CD4-positive, alpha-beta memory T cell (primary cell): Measurements from ENCODE around the gene NRSN2. TPM values are rescaled to one million over a fixed set of nuclear protein-coding genes. Genes with fewer than 3 reads are reported as not detected.

Source experiments
- CTCF ChIA-PET: fragments of 350-600 bp; sonication (Branson Sonifier 250); formaldehyde crosslinking; loops from one replicate; lab custom pipeline; 2021; ENCODE audit warnings: inconsistent platforms; ENCODE audit not compliant: partially characterized antibody; lab: Charles Lee
- POLR2A ChIA-PET: fragments of 350-600 bp; sonication (Branson Sonifier 250); formaldehyde crosslinking; loops from one replicate; lab custom pipeline; 2021; ENCODE audit not compliant: partially characterized antibody; lab: Charles Lee
- DNase-seq, 5 donors: peaks; one replicate each; pipeline versions ENCODE4 v3.0.0 to v3.0.0-alpha.2; 2020 to 2022; ENCODE audit warnings: mixed read lengths in 1 of 5
- H3K27ac ChIP-seq: one replicate; pipeline ENCODE4 v1.7.0; 2013; ENCODE audit warnings: low read depth, low read length
- H3K27me3 ChIP-seq: 2 replicates; pipeline ENCODE4 v1.7.0; 2013; ENCODE audit warnings: mild to moderate bottlenecking, low read length, moderate library complexity; ENCODE audit not compliant: insufficient read depth
- H3K36me3 ChIP-seq: 2 replicates; pipeline ENCODE4 v1.7.0; 2013; ENCODE audit warnings: mild to moderate bottlenecking, low read length, moderate library complexity; ENCODE audit not compliant: insufficient read depth
- H3K4me1 ChIP-seq: 2 replicates; pipeline ENCODE4 v1.7.0; 2013; ENCODE audit warnings: mild to moderate bottlenecking, low read length, moderate library complexity; ENCODE audit not compliant: insufficient read depth
- H3K4me3 ChIP-seq, 2 donors: one replicate each; pipeline ENCODE4 v1.7.0; 2013; ENCODE audit warnings: low read length in 2 of 2, mild to moderate bottlenecking in 1 of 2
- H3K9me3 ChIP-seq, 2 donors: one replicate each; pipeline ENCODE4 v1.7.0; 2013; ENCODE audit warnings: low read length in 2 of 2, control low read depth in 1 of 2; ENCODE audit not compliant: control insufficient read depth in 1 of 2
- H3K27ac Mint-ChIP-seq, 7 donors: one replicate each; pipeline ENCODE4 v1.8.0; 2020 to 2021; ENCODE audit warnings: mixed read lengths in 7 of 7, mild to moderate bottlenecking in 6 of 7, inconsistent platforms in 3 of 7, moderate library complexity in 3 of 7
- H3K27me3 Mint-ChIP-seq, 2 donors: one replicate each; pipeline ENCODE4 v1.8.0; 2020 to 2021; ENCODE audit warnings: mixed read lengths in 2 of 2
- H3K36me3 Mint-ChIP-seq, 2 donors: one replicate each; pipeline ENCODE4 v1.8.0; 2020 to 2021; ENCODE audit warnings: mixed read lengths in 2 of 2, inconsistent platforms in 1 of 2, mild to moderate bottlenecking in 1 of 2
- H3K4me1 Mint-ChIP-seq, 4 donors: one replicate each; pipeline ENCODE4 v1.8.0; 2020 to 2021; ENCODE audit warnings: mixed read lengths in 4 of 4, mild to moderate bottlenecking in 1 of 4
- H3K4me3 Mint-ChIP-seq, 8 donors: one replicate each; pipeline ENCODE4 v1.8.0; 2020 to 2021; ENCODE audit warnings: mixed read lengths in 8 of 8, mild to moderate bottlenecking in 7 of 8, moderate library complexity in 6 of 8, inconsistent platforms in 3 of 8
- H3K9me3 Mint-ChIP-seq, 8 donors: one replicate each; pipeline ENCODE4 v1.8.0; 2020 to 2021; ENCODE audit warnings: mixed read lengths in 8 of 8, mild to moderate bottlenecking in 5 of 8, inconsistent platforms in 3 of 8, moderate library complexity in 1 of 8
- intact Hi-C: fragments of 100-400 bp; cut with micrococcal nuclease; formaldehyde crosslinking; loops from one replicate; pipeline ENCODE4 v1.15.1; 2023
- polyA plus RNA-seq, 2 donors: library from polyadenylated mRNA; unstranded; fragments of 300-500 nt; fragmentation: Illumina TruSeq; gene quantifications; one replicate each; pipeline ENCODE4 v1.2.3, GENCODE V29; 2021
- total RNA-seq, 2 experiments: library from RNA; stranded (reverse); gene quantifications; one replicate each; pipeline ENCODE4 v1.2.3, GENCODE V29; 2021

NRSN2 gene
- total and polyA plus RNA-seq, 4 experiments from 2014 or later: 0.52 to 1.3 (median 1.1) TPM; not detected in 1

DNA sequence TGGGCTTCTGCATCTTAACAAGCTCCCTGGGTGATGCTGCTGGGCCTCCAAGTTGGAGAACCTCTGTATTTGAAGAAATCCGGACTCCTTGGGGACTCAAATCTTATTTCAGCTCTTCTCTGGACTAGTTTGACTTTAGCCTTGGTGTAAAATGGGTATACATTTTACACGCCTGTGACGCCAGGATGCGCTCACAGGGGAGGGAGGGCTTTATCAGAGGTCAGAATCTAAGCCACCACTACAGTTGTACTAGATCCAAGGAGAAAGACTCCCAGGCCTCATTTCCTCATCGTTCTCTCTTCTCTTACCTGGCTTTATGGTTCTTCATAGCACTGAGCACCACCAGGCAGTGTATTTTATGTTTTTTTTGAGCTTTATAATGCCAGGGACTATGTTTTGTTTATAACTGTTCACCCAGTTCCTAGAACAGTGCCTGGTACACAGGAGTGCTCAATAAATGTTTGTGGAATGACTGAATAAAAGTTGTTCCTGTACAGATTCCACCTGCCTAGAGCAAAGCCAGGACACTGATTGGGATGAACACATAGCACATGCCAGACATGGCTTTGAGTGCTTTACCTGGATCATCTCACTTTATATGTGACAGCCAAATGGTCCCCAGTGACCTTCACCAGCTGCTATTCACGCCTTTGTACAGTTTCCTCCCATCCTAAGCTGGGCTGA lies 56.1 kb downstream of the NRSN2 start:
- Mint-ChIP-seq H3K36me3 (peaks cover 3 to 9% of the 10 kb centered on the region in 2 donors), H3K4me1 (peaks cover 19 to 24% (median 21%) of the 10 kb centered on the region in 4 donors), H3K9me3 (peaks cover 0 to 6% (median 0%) of the 10 kb centered on the region in 8 donors), H3K27me3 (no peaks in the 10 kb centered on the region), H3K4me3 (peak overlapping the region in 2 of 8 donors; percentile 51 to 60), H3K27ac (peak overlapping the region in 3 of 7 donors; percentile 68 to 89 (median 72))
- no peak for DNase-seq
- Histone ChIP-seq H3K4me3 (no peak overlapping the region), H3K27me3 (no peaks in the 10 kb centered on the region), H3K4me1 (peaks cover 25% of the 10 kb centered on the region), H3K27ac (no peak overlapping the region), H3K36me3 (no peaks in the 10 kb centered on the region), H3K9me3 (no peaks in the 10 kb centered on the region)
- intact Hi-C loops: no loop called here
- CTCF ChIA-PET: no interaction called here
- POLR2A ChIA-PET: no interaction called here

GRCh38 chr20:403582-403957 lies 56.7 kb downstream of the NRSN2 start:
- ChIA-PET POLR2A (no interaction called here), CTCF (no interaction called here)
- Histone ChIP-seq H3K36me3 (no peaks in the 10 kb centered on the region), H3K9me3 (no peaks in the 10 kb centered on the region), H3K4me3 (no peak overlapping the region), H3K4me1 (peaks cover 25% of the 10 kb centered on the region), H3K27ac (no peak overlapping the region), H3K27me3 (no peaks in the 10 kb centered on the region)
- DNase-seq: no peak
- peak overlapping the region in 1 of 8 donors; percentile 41 for H3K4me3 Mint-ChIP-seq
- peaks cover 0 to 6% (median 0%) of the 10 kb centered on the region in 8 donors for H3K9me3 Mint-ChIP-seq
- intact Hi-C loops: no loop called here
- no peaks in the 10 kb centered on the region for H3K27me3 Mint-ChIP-seq
- H3K36me3 Mint-ChIP-seq: peaks cover under 1 to 9% of the 10 kb centered on the region in 2 donors
- peaks cover 19 to 24% (median 21%) of the 10 kb centered on the region in 4 donors for H3K4me1 Mint-ChIP-seq
- no peak overlapping the region for H3K27ac Mint-ChIP-seq

GRCh38 chr20:404088-404487 lies 57.2 kb downstream of the NRSN2 start:
- no peak overlapping the region for H3K27ac Mint-ChIP-seq
- DNase-seq: no peak
- ChIA-PET POLR2A (no interaction called here), CTCF (no interaction called here)
- peaks cover 0 to 6% (median 0%) of the 10 kb centered on the region in 8 donors for H3K9me3 Mint-ChIP-seq
- Histone ChIP-seq H3K36me3 (no peaks in the 10 kb centered on the region), H3K4me1 (peaks cover 28% of the 10 kb centered on the region), H3K27ac (no peak overlapping the region), H3K4me3 (no peak overlapping the region), H3K9me3 (no peaks in the 10 kb centered on the region), H3K27me3 (no peaks in the 10 kb centered on the region)
- no peaks in the 10 kb centered on the region for H3K27me3 Mint-ChIP-seq
- peaks cover 0 to 12% of the 10 kb centered on the region in 2 donors for H3K36me3 Mint-ChIP-seq
- intact Hi-C loops: no loop called here
- peaks cover 20 to 28% (median 25%) of the 10 kb centered on the region in 4 donors for H3K4me1 Mint-ChIP-seq
- peak overlapping the region in 1 of 8 donors; percentile 11 for H3K4me3 Mint-ChIP-seq

Other genes with a start within 250 kb of the NRSN2 start
- gene DEFB126, start 204.5 kb upstream of the NRSN2 start, total RNA-seq: not detected
- not detected for gene DEFB126, start 204.5 kb upstream of the NRSN2 start, polyA plus RNA-seq
- not detected for gene DEFB127, start 189.7 kb upstream of the NRSN2 start, total RNA-seq
- gene DEFB127, start 189.7 kb upstream of the NRSN2 start, polyA plus RNA-seq: not detected
- gene DEFB128, start 157.4 kb upstream of the NRSN2 start, total RNA-seq: not detected
- not detected for gene DEFB128, start 157.4 kb upstream of the NRSN2 start, polyA plus RNA-seq
- not detected for gene DEFB129, start 119.9 kb upstream of the NRSN2 start, total RNA-seq
- not detected for gene DEFB129, start 119.9 kb upstream of the NRSN2 start, polyA plus RNA-seq
- gene DEFB132, start 89.4 kb upstream of the NRSN2 start, total RNA-seq: not detected
- not detected for gene DEFB132, start 89.4 kb upstream of the NRSN2 start, polyA plus RNA-seq
- 1 to 10 TPM; 1.8 to 2.5 TPM for gene C20orf96, start 56.4 kb upstream of the NRSN2 start, total RNA-seq
- gene C20orf96, start 56.4 kb upstream of the NRSN2 start, polyA plus RNA-seq: under 1 TPM; 0.25 to 0.39 TPM
- 10 to 100 TPM; 27.9 to 29.8 TPM for gene ZCCHC3, start 49.5 kb upstream of the NRSN2 start, total RNA-seq
- gene ZCCHC3, start 49.5 kb upstream of the NRSN2 start, polyA plus RNA-seq: 10 to 100 TPM in 1 of 2 donors, 1 to 10 TPM in 1; 5.8 to 12.2 TPM
- 1 to 10 TPM; 4.7 to 5.0 TPM for gene SOX12, start 21.6 kb upstream of the NRSN2 start, total RNA-seq
- gene SOX12, start 21.6 kb upstream of the NRSN2 start, polyA plus RNA-seq: under 1 TPM; 0.08 to 0.69 TPM
- 1 to 10 TPM; 7.2 to 8.1 TPM for gene TRIB3, start 33.6 kb downstream of the NRSN2 start, total RNA-seq
- 10 to 100 TPM in 1 of 2 donors, 1 to 10 TPM in 1; 8.7 to 12.4 TPM for gene TRIB3, start 33.6 kb downstream of the NRSN2 start, polyA plus RNA-seq
- 100 to 1,000 TPM; 109 to 118 TPM for gene RBCK1, start 61.2 kb downstream of the NRSN2 start, total RNA-seq
- gene RBCK1, start 61.2 kb downstream of the NRSN2 start, polyA plus RNA-seq: 10 to 100 TPM; 75.2 to 84.4 TPM
- gene TBC1D20, start 115.4 kb downstream of the NRSN2 start, total RNA-seq: 10 to 100 TPM; 42.1 to 42.9 TPM
- gene TBC1D20, start 115.4 kb downstream of the NRSN2 start, polyA plus RNA-seq: 10 to 100 TPM; 19.3 to 22.8 TPM
- 10 to 100 TPM; 81.6 to 87.8 TPM for gene CSNK2A1, start 196.7 kb downstream of the NRSN2 start, total RNA-seq
- 10 to 100 TPM; 45.2 to 48.2 TPM for gene CSNK2A1, start 196.7 kb downstream of the NRSN2 start, polyA plus RNA-seq